CD14-positive monocyte (primary cell): ENCODE data around the gene RHOH. TPM values are rescaled to one million over a fixed set of nuclear protein-coding genes. Genes with fewer than 3 reads are reported as not detected.

Source experiments
- DNase-seq, 3 donors: peaks; one replicate each; pipeline ENCODE4 v3.0.0-alpha.2; 2011 to 2022
- H2AFZ ChIP-seq: 2 replicates; pipeline ENCODE4 v1.6.0; 2012; ENCODE audit warnings: mild to moderate bottlenecking, low read depth, low read length, inconsistent platforms; ENCODE audit not compliant: insufficient read depth, poor library complexity, severe bottlenecking
- H3K27ac ChIP-seq, 2 donors: 1 replicate in 1 of 2; 2 replicates in 1 of 2; pipeline ENCODE4 v1.5.1; 2012 to 2013; ENCODE audit warnings: low read length in 2 of 2, control low read depth in 1 of 2, inconsistent platforms in 1 of 2, low read depth in 1 of 2, mild to moderate bottlenecking in 1 of 2
- H3K27me3 ChIP-seq, 2 donors: one replicate each; pipeline versions ENCODE4 v1.6.0 to v1.6.1; 2011 to 2013; ENCODE audit warnings: low read length in 2 of 2; ENCODE audit not compliant: control insufficient read depth in 2 of 2, insufficient read depth in 2 of 2
- H3K36me3 ChIP-seq, 2 donors: replicated peaks in 1 of 2; 1 replicate in 1 of 2; 2 replicates in 1 of 2; pipeline versions ENCODE4 v1.5.1 to v1.6.1; 2012 to 2013; ENCODE audit warnings: low read length in 2 of 2, control low read depth in 1 of 2, inconsistent platforms in 1 of 2, mild to moderate bottlenecking in 1 of 2; ENCODE audit not compliant: insufficient read depth in 2 of 2, control insufficient read depth in 1 of 2
- H3K4me1 ChIP-seq, 2 donors: 1 replicate in 1 of 2; 2 replicates in 1 of 2; pipeline versions ENCODE4 v1.5.1 to v1.6.1; 2012 to 2013; ENCODE audit warnings: low read length in 2 of 2, control low read depth in 1 of 2, inconsistent platforms in 1 of 2, mild to moderate bottlenecking in 1 of 2, moderate library complexity in 1 of 2; ENCODE audit not compliant: insufficient read depth in 2 of 2, control insufficient read depth in 1 of 2
- H3K4me2 ChIP-seq: replicated peaks from 2 replicates; pipeline ENCODE3; 2012; ENCODE audit warnings: low read length, moderate library complexity, mild to moderate bottlenecking; ENCODE audit not compliant: poor library complexity, severe bottlenecking; ENCODE audit errors: extremely low read depth
- H3K4me3 ChIP-seq, 3 experiments: fragments of 200-600 bp in 1 of 3; sonication (generic) in 1 of 3; replicated peaks in 1 of 3; 1 replicate in 2 of 3; 2 replicates in 1 of 3; pipeline ENCODE4 v1.5.1; 2011 to 2013; ENCODE audit warnings: low read length in 3 of 3, mild to moderate bottlenecking in 3 of 3, control low read depth in 2 of 3, low read depth in 2 of 3, inconsistent platforms in 1 of 3, moderate library complexity in 1 of 3
- H3K79me2 ChIP-seq: 2 replicates; pipeline ENCODE4 v1.6.0; 2012; ENCODE audit warnings: mild to moderate bottlenecking, control low read depth, inconsistent platforms, low read length, moderate library complexity; ENCODE audit not compliant: insufficient read depth
- H3K9ac ChIP-seq: 2 replicates; pipeline ENCODE4 v1.6.0; 2017; ENCODE audit warnings: low read length, mild to moderate bottlenecking; ENCODE audit not compliant: insufficient read depth, poor library complexity, severe bottlenecking
- H3K9me3 ChIP-seq, 2 donors: replicated peaks in 1 of 2; 1 replicate in 1 of 2; 2 replicates in 1 of 2; pipeline versions ENCODE4 v1.5.1 to v1.6.1; 2012 to 2013; ENCODE audit warnings: low read length in 2 of 2, control low read depth in 1 of 2; ENCODE audit not compliant: control insufficient read depth in 1 of 2, insufficient read depth in 1 of 2
- H4K20me1 ChIP-seq: 2 replicates; pipeline ENCODE4 v1.6.0; 2012; ENCODE audit warnings: mild to moderate bottlenecking, low read length, control low read depth, moderate library complexity; ENCODE audit not compliant: insufficient read depth
- H3K27ac Mint-ChIP-seq, 7 donors: one replicate each; pipeline ENCODE4 v1.8.0; 2020; ENCODE audit warnings: mild to moderate bottlenecking in 7 of 7, mixed read lengths in 7 of 7, moderate library complexity in 6 of 7, inconsistent platforms in 2 of 7
- H3K27me3 Mint-ChIP-seq, 3 donors: one replicate each; pipeline ENCODE4 v1.8.0; 2021 to 2022; ENCODE audit warnings: low read depth in 3 of 3, mild to moderate bottlenecking in 3 of 3, mixed read lengths in 3 of 3, moderate library complexity in 3 of 3, inconsistent platforms in 1 of 3
- H3K36me3 Mint-ChIP-seq, 2 donors: one replicate each; pipeline ENCODE4 v1.8.0; 2020; ENCODE audit warnings: mixed read lengths in 2 of 2, inconsistent platforms in 1 of 2, mild to moderate bottlenecking in 1 of 2
- H3K4me1 Mint-ChIP-seq: one replicate; pipeline ENCODE4 v1.8.0; 2020; ENCODE audit warnings: mild to moderate bottlenecking, mixed read lengths
- H3K4me3 Mint-ChIP-seq, 2 donors: one replicate each; pipeline ENCODE4 v1.8.0; 2020; ENCODE audit warnings: mild to moderate bottlenecking in 2 of 2, mixed read lengths in 2 of 2, moderate library complexity in 1 of 2
- H3K9me3 Mint-ChIP-seq, 7 donors: one replicate each; pipeline ENCODE4 v1.8.0; 2020 to 2022; ENCODE audit warnings: mixed read lengths in 7 of 7, mild to moderate bottlenecking in 6 of 7, moderate library complexity in 6 of 7, inconsistent platforms in 2 of 7
- WGBS: methylation state at CpG from one replicate; pipeline ENCODE4 v1.1.5; 2013; ENCODE audit warnings: missing lambda C conversion rate; ENCODE audit not compliant: insufficient coverage; 5-methylcytosine and 5-hydroxymethylcytosine counted together
- intact Hi-C, 2 donors: fragments of 100-400 bp; cut with micrococcal nuclease; formaldehyde crosslinking; loops; one replicate each; pipeline versions ENCODE4 v1.15.0 to v1.15.1; 2023
- polyA plus RNA-seq, 3 donors: library from polyadenylated mRNA; depleted of rRNA in 1 of 3; unstranded in 2 of 3; stranded (reverse) in 1 of 3; fragments of 300-500 nt in 2 of 3; fragments of >200 nt in 1 of 3; fragmentation: Illumina TruSeq in 2 of 3; gene quantifications; 1 replicate in 2 of 3; 2 replicates in 1 of 3; pipeline ENCODE4 v1.2.3, GENCODE V29; 2012 to 2021
- TF ChIP-seq, protein P1 (sequence below): fragments of 200-600 bp; IDR thresholded peaks from one replicate; pipeline ENCODE4 v1.8.0; 2022; ENCODE audit warnings: antibody characterized with exemption, mild to moderate bottlenecking

RHOH gene
- polyA plus RNA-seq, 3 donors, result 0.16 to 1.4 (median 1.2) TPM

DNA sequence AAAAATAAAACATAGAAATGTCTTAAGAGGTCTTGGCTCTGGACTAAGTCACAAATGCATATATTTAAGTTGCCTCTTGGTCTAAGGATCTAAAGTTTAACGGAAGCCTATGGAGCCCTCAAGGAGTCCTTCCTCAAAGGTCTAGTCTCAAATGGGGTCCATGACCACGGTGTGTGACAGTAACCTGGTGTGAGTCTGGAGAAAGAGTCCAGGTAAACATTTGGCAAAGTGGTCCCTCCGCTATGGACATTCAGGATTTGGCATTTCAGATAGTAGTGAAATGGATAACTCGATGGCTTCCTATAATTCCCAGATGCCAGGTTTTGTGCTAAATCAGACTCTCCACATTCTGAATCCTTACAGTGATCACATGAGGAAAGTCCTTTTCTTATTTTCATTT lies 44.2 kb downstream of the RHOH start:
- Mint-ChIP-seq H3K27me3 (peaks cover 0 to 4% (median 2%) of the 10 kb centered on the region in 3 donors), H3K36me3 (no peaks in the 10 kb centered on the region), H3K4me1 (peaks cover 52% of the 10 kb centered on the region), H3K27ac (no peak overlapping the region), H3K9me3 (peaks cover 0 to 2% (median 0%) of the 10 kb centered on the region in 7 donors), H3K4me3 (no peak overlapping the region)
- Histone ChIP-seq H3K79me2 (peaks cover 5% of the 10 kb centered on the region), H3K4me3 (no peak overlapping the region), H3K4me1 (peaks cover 26 to 39% of the 10 kb centered on the region in 2 donors), H3K27ac (no peak overlapping the region), H4K20me1 (no peaks in the 10 kb centered on the region), H3K36me3 (no peaks in the 10 kb centered on the region), H3K27me3 (no peaks in the 10 kb centered on the region), H3K9ac (no peak overlapping the region), H3K9me3 (no peaks in the 10 kb centered on the region), H2AFZ (no peak overlapping the region), H3K4me2 (no peak overlapping the region)
- intact Hi-C loops, result loop anchor here in 1 of 2 donors (5.0 kb wide), 1 partner anchor 66 kb away; no protein-coding TSS in a partner anchor
- DNase-seq, result no peak
- TF ChIP-seq, protein P1, sequence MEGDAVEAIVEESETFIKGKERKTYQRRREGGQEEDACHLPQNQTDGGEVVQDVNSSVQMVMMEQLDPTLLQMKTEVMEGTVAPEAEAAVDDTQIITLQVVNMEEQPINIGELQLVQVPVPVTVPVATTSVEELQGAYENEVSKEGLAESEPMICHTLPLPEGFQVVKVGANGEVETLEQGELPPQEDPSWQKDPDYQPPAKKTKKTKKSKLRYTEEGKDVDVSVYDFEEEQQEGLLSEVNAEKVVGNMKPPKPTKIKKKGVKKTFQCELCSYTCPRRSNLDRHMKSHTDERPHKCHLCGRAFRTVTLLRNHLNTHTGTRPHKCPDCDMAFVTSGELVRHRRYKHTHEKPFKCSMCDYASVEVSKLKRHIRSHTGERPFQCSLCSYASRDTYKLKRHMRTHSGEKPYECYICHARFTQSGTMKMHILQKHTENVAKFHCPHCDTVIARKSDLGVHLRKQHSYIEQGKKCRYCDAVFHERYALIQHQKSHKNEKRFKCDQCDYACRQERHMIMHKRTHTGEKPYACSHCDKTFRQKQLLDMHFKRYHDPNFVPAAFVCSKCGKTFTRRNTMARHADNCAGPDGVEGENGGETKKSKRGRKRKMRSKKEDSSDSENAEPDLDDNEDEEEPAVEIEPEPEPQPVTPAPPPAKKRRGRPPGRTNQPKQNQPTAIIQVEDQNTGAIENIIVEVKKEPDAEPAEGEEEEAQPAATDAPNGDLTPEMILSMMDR, result no peak
- 60% methylated on average over 3 of the region's 4 CpGs for WGBS

DNA sequence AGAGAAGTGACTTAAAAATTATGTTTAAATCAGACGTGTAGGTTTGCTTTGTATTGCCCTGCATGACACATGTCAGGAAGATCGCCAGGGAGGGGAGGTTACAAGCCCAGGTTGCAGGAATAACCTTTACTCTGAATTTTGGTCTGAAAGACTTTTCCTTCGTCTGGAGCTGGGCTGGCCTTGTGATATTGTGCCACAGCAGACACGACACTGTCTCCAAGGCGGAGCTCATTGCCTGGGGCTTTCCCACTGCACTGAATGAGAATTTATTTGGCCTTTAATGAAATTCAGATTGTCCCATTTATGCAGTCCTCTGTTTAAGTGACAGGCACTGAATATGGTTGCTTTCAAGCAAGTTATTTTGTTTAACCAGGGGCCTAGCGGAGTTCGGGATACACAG lies 45.1 kb downstream of the RHOH start:
- DNase-seq, result peak; percentile 18 to 56 (median 44)
- Histone ChIP-seq H3K4me2 (peak overlapping the region; percentile 69), H3K27me3 (no peaks in the 10 kb centered on the region), H3K9ac (peak overlapping the region; percentile 11), H3K79me2 (peaks cover 5% of the 10 kb centered on the region), H3K27ac (peak overlapping the region in 1 of 2 donors; percentile 74), H3K9me3 (no peaks in the 10 kb centered on the region), H3K36me3 (no peaks in the 10 kb centered on the region), H3K4me1 (peaks cover 26 to 40% of the 10 kb centered on the region in 2 donors), H3K4me3 (peak overlapping the region in 1 of 3 experiments; percentile 53), H4K20me1 (no peaks in the 10 kb centered on the region), H2AFZ (peak overlapping the region; percentile 59)
- intact Hi-C loops, result loop anchor here in 1 of 2 donors (5.0 kb wide), 1 partner anchor 65 kb away; no protein-coding TSS in a partner anchor
- Mint-ChIP-seq H3K27ac (peak overlapping the region; percentile 52 to 94 (median 85)), H3K4me3 (peak overlapping the region in 1 of 2 donors; percentile 79), H3K9me3 (peaks cover 0 to 2% (median 0%) of the 10 kb centered on the region in 7 donors), H3K36me3 (no peaks in the 10 kb centered on the region), H3K4me1 (peaks cover 52% of the 10 kb centered on the region), H3K27me3 (peaks cover 0 to 4% (median 3%) of the 10 kb centered on the region in 3 donors)
- TF ChIP-seq, protein P1, result no peak
- 30% methylated on average over 5 of the region's 7 CpGs for WGBS
